Endothelial cell of umbilical vein (primary cell): Measurements from ENCODE around the gene OVOL2. TPM values are rescaled to one million over a fixed set of nuclear protein-coding genes. Genes with fewer than 3 reads are reported as not detected.

Experiments used
- BruUV-seq: library from RNA; stranded (reverse); fragments of 400-500 nt; replicated peaks from 2 replicates; lab custom pipeline; 2021; lab: Mats Ljungman, UMichigan
- CTCF ChIA-PET: fragments of 300-600, 350-600 bp; sonication (Branson Sonifier 250); formaldehyde crosslinking; loops from one replicate; lab custom pipeline; 2021; ENCODE audit warnings: antibody characterized with exemption, inconsistent platforms; lab: Charles Lee
- POLR2A ChIA-PET: fragments of 300-600, 350-600 bp; sonication (Branson Sonifier 250); formaldehyde crosslinking; loops from one replicate; lab custom pipeline; 2021; ENCODE audit warnings: antibody characterized with exemption, inconsistent platforms; lab: Charles Lee
- DNase-seq: peaks from one replicate; pipeline ENCODE4 v3.0.0-alpha.2; 2011; ENCODE audit warnings: low read depth, low spot score
- FAIRE-seq: peaks from 2 replicates; lab custom pipeline; 2011; peaks lifted over from hg19 to GRCh38; lab: Jason Lieb, UNC
- H2AFZ ChIP-seq: 2 replicates; pipeline ENCODE4 v1.6.0; 2012; ENCODE audit warnings: low read depth, low read length, control low read depth, inconsistent platforms
- H3K27ac ChIP-seq: 2 replicates; pipeline ENCODE4 v1.5.1; 2011; ENCODE audit warnings: low read depth, mild to moderate bottlenecking, control low read depth, low read length, moderate library complexity; ENCODE audit not compliant: insufficient read depth
- H3K27me3 ChIP-seq, 2 experiments: 2 replicates each; pipeline versions ENCODE4 v1.6.0 to v1.6.1; 2011; ENCODE audit warnings: low read length in 2 of 2, mixed read lengths in 1 of 2; ENCODE audit not compliant: control insufficient read depth in 2 of 2, insufficient read depth in 2 of 2
- H3K36me3 ChIP-seq, 2 experiments: 2 replicates in 1 of 2; 3 replicates in 1 of 2; pipeline ENCODE4 v1.5.1; 2011; ENCODE audit warnings: low read length in 2 of 2, mild to moderate bottlenecking in 1 of 2, moderate library complexity in 1 of 2; ENCODE audit not compliant: control insufficient read depth in 2 of 2, insufficient read depth in 2 of 2; ENCODE audit errors: extremely low read depth in 1 of 2
- H3K4me1 ChIP-seq: 3 replicates; pipeline ENCODE4 v1.5.1; 2011; ENCODE audit warnings: mild to moderate bottlenecking, low read length; ENCODE audit not compliant: control insufficient read depth, insufficient read depth; ENCODE audit errors: extremely low read depth
- H3K4me2 ChIP-seq: 2 replicates; pipeline ENCODE4 v1.6.1; 2011; ENCODE audit warnings: low read length, control low read depth, mixed read lengths; ENCODE audit not compliant: insufficient read depth
- H3K4me3 ChIP-seq, 3 experiments: fragments of 200-600 bp in 1 of 3; sonication (generic), shearing (Covaris generic) in 1 of 3; replicated peaks in 1 of 3; 2 replicates each; pipeline ENCODE4 v1.5.1; 2011 to 2016; ENCODE audit warnings: control low read depth in 3 of 3, low read length in 3 of 3, mild to moderate bottlenecking in 2 of 3, inconsistent platforms in 1 of 3, low read depth in 1 of 3, moderate library complexity in 1 of 3; ENCODE audit not compliant: insufficient read depth in 1 of 3
- H3K79me2 ChIP-seq: 2 replicates; pipeline ENCODE4 v1.6.0; 2012; ENCODE audit warnings: low read length, inconsistent platforms; ENCODE audit not compliant: control insufficient read depth, insufficient read depth
- H3K9ac ChIP-seq: replicated peaks from 2 replicates; pipeline ENCODE3; 2011; ENCODE audit warnings: low read length, control low read depth; ENCODE audit not compliant: insufficient read depth; ENCODE audit errors: extremely low read depth
- H3K9me1 ChIP-seq: replicated peaks from 3 replicates; pipeline ENCODE4 v1.6.0; 2011; ENCODE audit warnings: mild to moderate bottlenecking, low read length; ENCODE audit not compliant: control insufficient read depth, insufficient read depth; ENCODE audit errors: extremely low read depth
- H3K9me3 ChIP-seq: replicated peaks from 2 replicates; pipeline ENCODE4 v1.5.1; 2012; ENCODE audit warnings: low read length, inconsistent platforms; ENCODE audit not compliant: control insufficient read depth, insufficient read depth
- H4K20me1 ChIP-seq: replicated peaks from 2 replicates; pipeline ENCODE3; 2011; ENCODE audit warnings: mild to moderate bottlenecking, low read length; ENCODE audit not compliant: control insufficient read depth, insufficient read depth; ENCODE audit errors: extremely low read depth
- EZH2 ChIP-seq: IDR thresholded peaks from 2 replicates; pipeline ENCODE4 v1.6.1; 2012; ENCODE audit warnings: borderline replicate concordance, low read depth, mild to moderate bottlenecking, moderate library complexity, low read length, inconsistent platforms; ENCODE audit not compliant: severe bottlenecking
- FOS ChIP-seq: IDR thresholded peaks from 2 replicates; pipeline ENCODE4 v1.6.1; 2011; ENCODE audit warnings: mild to moderate bottlenecking, low read length, moderate library complexity, borderline replicate concordance; ENCODE audit not compliant: insufficient read depth
- GATA2 ChIP-seq: IDR thresholded peaks from 2 replicates; pipeline ENCODE4 v1.7.0; 2011; ENCODE audit warnings: low read depth, mild to moderate bottlenecking, moderate library complexity, mixed read lengths, low read length; ENCODE audit not compliant: insufficient read length, insufficient read depth
- JUN ChIP-seq: IDR thresholded peaks from 2 replicates; pipeline ENCODE4 v1.6.1; 2011; ENCODE audit warnings: borderline replicate concordance, low read depth; ENCODE audit not compliant: insufficient read length, insufficient read depth
- MYC ChIP-seq: IDR thresholded peaks from one replicate; pipeline ENCODE4 v1.6.1; 2011; ENCODE audit warnings: mild to moderate bottlenecking, low read depth, low read length
- POLR2A ChIP-seq: IDR thresholded peaks from 2 replicates; pipeline ENCODE4 v1.6.1; 2012; ENCODE audit warnings: low read depth, mild to moderate bottlenecking, control low read depth, low read length
- POLR2AphosphoS5 ChIP-seq: IDR thresholded peaks from 2 replicates; pipeline ENCODE4 v1.6.1; 2012; ENCODE audit warnings: low read depth, mild to moderate bottlenecking, control low read depth, low read length, moderate library complexity; ENCODE audit not compliant: insufficient read depth
- dilution Hi-C: fragments of 300-500 bp; cut with MboI; formaldehyde crosslinking; loops from one replicate; pipeline ENCODE4 v1.15.0; 2019; ENCODE audit warnings: low sequenced_read_pairs; ENCODE audit not compliant: extremely low pct_ligation_motif_present
- intact Hi-C: fragments of 100-400 bp; cut with micrococcal nuclease; formaldehyde crosslinking; loops from one replicate; pipeline ENCODE4 v1.10.0; 2022
- polyA plus RNA-seq, 4 experiments: library from polyadenylated mRNA; depleted of rRNA in 3 of 4; stranded (reverse) in 3 of 4; unstranded in 1 of 4; fragments of >200 nt; gene quantifications; 2 replicates each; pipeline versions ENCODE4 v1.2.1 to v1.2.3, GENCODE V29; 2011 to 2012; ENCODE audit warnings: missing spikeins in 1 of 4
- total RNA-seq: library from RNA; stranded (reverse); gene quantifications from 2 replicates; pipeline ENCODE4 v1.2.3, GENCODE V29; 2021
- TF ChIP-seq, protein P1 (sequence below): IDR thresholded peaks from 2 replicates; pipeline ENCODE4 v1.6.1; 2011; ENCODE audit not compliant: insufficient read depth, insufficient read length
- TF ChIP-seq, protein P2 (sequence below), 2 donors: IDR thresholded peaks; 1 replicate in 1 of 2; 2 replicates in 1 of 2; pipeline ENCODE4 v1.5.1; 2011; ENCODE audit warnings: low read length in 2 of 2, mild to moderate bottlenecking in 2 of 2, moderate library complexity in 2 of 2, control low read depth in 1 of 2, inconsistent platforms in 1 of 2, low read depth in 1 of 2; ENCODE audit not compliant: insufficient read depth in 1 of 2; ENCODE audit errors: extremely low read depth in 1 of 2

The OVOL2 gene
- total and polyA plus RNA-seq, 2 donors (not counting 3 experiments of a cell fraction or from before 2014, with no cell fraction given) = not detected

DNA sequence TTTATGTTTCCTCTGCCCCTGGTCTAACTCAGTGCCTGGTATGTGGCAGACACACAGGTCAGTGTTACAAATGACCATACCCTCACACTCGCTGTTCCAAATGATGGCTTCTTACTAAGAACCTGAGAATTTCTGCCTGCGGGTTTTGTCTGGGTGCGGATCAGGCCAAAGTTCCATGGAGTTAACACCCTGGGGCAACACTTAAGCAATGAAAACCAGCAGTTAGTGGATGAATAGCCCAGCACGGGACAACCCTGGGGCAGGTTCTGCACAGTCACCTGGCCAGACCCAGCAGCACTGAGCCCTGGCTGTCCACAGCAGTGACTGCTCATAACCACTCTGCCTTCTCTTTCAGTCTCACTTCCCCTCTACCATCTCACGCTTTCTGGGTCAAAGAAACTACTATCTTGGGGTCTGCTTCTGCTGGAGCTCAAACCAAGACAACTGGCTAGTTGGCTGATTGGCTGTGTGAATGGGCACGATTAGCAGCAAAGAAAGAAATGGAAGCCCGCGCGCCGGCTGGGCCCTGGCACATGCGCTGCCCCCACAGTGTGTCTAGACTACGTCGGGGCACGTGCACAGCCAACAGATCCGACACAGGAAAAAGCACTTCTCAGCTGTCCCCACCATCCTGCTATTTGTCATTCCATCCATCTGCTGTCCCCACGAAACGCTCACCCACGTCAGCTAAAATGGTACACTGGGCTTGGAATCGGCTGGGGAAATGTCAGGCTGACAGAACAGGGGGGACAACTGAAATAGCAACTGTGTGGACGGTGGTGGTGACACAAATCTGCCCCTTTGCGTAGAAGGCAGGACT is 52.3 kb downstream of the OVOL2 start:
- no peaks in the 10 kb centered on the region for H3K36me3 ChIP-seq
- H3K9me3 ChIP-seq = no peaks in the 10 kb centered on the region
- no peaks in the 10 kb centered on the region for H3K9me1 ChIP-seq
- dilution Hi-C loops = no loop called here
- no peak overlapping the region for H3K9ac ChIP-seq
- no peak overlapping the region for H3K4me2 ChIP-seq
- no peak overlapping the region for H2AFZ ChIP-seq
- intact Hi-C loops = no loop called here
- H4K20me1 ChIP-seq = no peaks in the 10 kb centered on the region
- CTCF ChIA-PET = no interaction called here
- DNase-seq (no peak), FAIRE-seq (no peak)
- POLR2A ChIA-PET = no interaction called here
- BruUV-seq = no TSS peak
- no peaks in the 10 kb centered on the region for H3K27me3 ChIP-seq
- no peak overlapping the region for H3K27ac ChIP-seq
- no peaks in the 10 kb centered on the region for H3K79me2 ChIP-seq
- H3K4me1 ChIP-seq = no peaks in the 10 kb centered on the region
- no peak overlapping the region for H3K4me3 ChIP-seq
- TF ChIP-seq, protein P1, sequence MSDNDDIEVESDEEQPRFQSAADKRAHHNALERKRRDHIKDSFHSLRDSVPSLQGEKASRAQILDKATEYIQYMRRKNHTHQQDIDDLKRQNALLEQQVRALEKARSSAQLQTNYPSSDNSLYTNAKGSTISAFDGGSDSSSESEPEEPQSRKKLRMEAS = no peak
- no peak for TF ChIP-seq GATA2

DNA sequence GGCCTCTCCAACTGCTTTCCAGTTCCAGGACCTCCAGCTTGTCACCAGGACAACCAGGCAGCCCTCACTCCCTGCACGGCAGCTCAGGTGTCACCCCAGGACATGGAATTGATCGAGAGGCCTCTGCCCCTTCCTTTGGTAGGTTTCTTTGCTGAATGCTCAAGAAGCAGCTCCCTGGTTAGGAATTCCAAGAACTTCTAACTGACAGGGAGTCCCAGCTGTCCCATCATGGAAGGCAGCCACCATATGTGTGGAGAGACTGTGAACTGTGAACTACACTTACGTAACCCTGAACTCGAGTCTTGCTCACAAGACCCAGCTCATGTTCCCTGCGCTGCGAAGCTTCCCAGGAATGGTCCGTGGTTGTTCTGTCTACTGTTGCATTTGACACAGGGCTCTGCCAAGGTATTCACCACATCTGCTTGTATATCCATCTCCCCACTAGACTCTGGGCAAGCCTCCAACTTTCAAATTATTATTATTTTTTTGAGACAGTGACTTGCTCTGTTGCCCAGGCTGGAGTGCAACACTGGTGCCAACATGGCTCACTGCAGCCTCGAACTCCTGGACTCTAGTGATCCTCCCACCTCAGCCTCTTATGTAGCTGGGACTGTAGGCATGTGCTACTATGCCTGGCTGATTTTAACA is 53.2 kb downstream of the OVOL2 start:
- Histone ChIP-seq H3K79me2 (no peaks in the 10 kb centered on the region), H3K27ac (no peak overlapping the region), H3K4me3 (no peak overlapping the region), H2AFZ (no peak overlapping the region), H3K27me3 (no peaks in the 10 kb centered on the region), H3K4me2 (no peak overlapping the region), H3K9me1 (no peaks in the 10 kb centered on the region), H3K9me3 (no peaks in the 10 kb centered on the region), H4K20me1 (no peaks in the 10 kb centered on the region), H3K9ac (no peak overlapping the region), H3K36me3 (no peaks in the 10 kb centered on the region), H3K4me1 (no peaks in the 10 kb centered on the region)
- TF ChIP-seq POLR2AphosphoS5 = no peak
- TF ChIP-seq, protein P2, sequence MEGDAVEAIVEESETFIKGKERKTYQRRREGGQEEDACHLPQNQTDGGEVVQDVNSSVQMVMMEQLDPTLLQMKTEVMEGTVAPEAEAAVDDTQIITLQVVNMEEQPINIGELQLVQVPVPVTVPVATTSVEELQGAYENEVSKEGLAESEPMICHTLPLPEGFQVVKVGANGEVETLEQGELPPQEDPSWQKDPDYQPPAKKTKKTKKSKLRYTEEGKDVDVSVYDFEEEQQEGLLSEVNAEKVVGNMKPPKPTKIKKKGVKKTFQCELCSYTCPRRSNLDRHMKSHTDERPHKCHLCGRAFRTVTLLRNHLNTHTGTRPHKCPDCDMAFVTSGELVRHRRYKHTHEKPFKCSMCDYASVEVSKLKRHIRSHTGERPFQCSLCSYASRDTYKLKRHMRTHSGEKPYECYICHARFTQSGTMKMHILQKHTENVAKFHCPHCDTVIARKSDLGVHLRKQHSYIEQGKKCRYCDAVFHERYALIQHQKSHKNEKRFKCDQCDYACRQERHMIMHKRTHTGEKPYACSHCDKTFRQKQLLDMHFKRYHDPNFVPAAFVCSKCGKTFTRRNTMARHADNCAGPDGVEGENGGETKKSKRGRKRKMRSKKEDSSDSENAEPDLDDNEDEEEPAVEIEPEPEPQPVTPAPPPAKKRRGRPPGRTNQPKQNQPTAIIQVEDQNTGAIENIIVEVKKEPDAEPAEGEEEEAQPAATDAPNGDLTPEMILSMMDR (IDR thresholded peaks at IDR 0.05; ENCODE audit: extremely low read depth in 1 of 2, insufficient read depth in 1 of 2, low read depth in 1 of 2, low read length in 2 of 2) = no peak
- no peak for TF ChIP-seq MYC
- no peak for TF ChIP-seq JUN
- no peak for TF ChIP-seq FOS
- no peak for TF ChIP-seq EZH2
- no peak for TF ChIP-seq POLR2A
- no peak for TF ChIP-seq GATA2
- TF ChIP-seq, protein P1 = no peak
- DNase-seq (no peak), FAIRE-seq (no peak)
- POLR2A ChIA-PET = no interaction called here
- dilution Hi-C loops = no loop called here
- BruUV-seq = no TSS peak
- CTCF ChIA-PET = interaction anchor here (0.6 to 1.4 kb wide), 3 partner anchors 9 to 46 kb away, joined by 3 to 5 read pairs (median 3); no protein-coding TSS in a partner anchor
- intact Hi-C loops = no loop called here
